ENCODE results near the gene NELFA.
"Not testable (repeated sequence)": the region's sequence is repeated elsewhere in the genome, so short reads cannot be mapped to it uniquely, and the experiment has no call there.

The NELFA gene

GRCh38 chr4:2011583-2011982 is 2.8 kb upstream of the NELFA start:
- Mint-ChIP-seq H3K27ac (no peak overlapping the region), H3K4me3 (no peak overlapping the region), H3K4me1 (ENCODE audit: low read depth) (peaks cover 18% of the 10 kb centered on the region), H3K27me3 (ENCODE audit: low read depth) (peaks cover 21% of the 10 kb centered on the region), H3K36me3 (ENCODE audit: low read depth) (peaks cover 2% of the 10 kb centered on the region), H3K9me3 (no peaks in the 10 kb centered on the region)

GRCh38 chr4:2009651-2010233 is 968 bp upstream of the NELFA start:
- H3K9me3 Mint-ChIP-seq, result no peaks in the 10 kb centered on the region
- peaks cover 26% of the 10 kb centered on the region for H3K4me1 Mint-ChIP-seq (ENCODE audit: low read depth)
- peaks cover 17% of the 10 kb centered on the region for H3K27me3 Mint-ChIP-seq (ENCODE audit: low read depth)
- H3K27ac Mint-ChIP-seq, result peak overlapping the region; percentile 91
- H3K4me3 Mint-ChIP-seq, result peak overlapping the region; percentile 87
- peaks cover 12% of the 10 kb centered on the region for H3K36me3 Mint-ChIP-seq (ENCODE audit: low read depth)

- H3K4me1 Mint-ChIP-seq (ENCODE audit: low read depth), result peaks cover 26% of the 10 kb centered on the region
- H3K36me3 Mint-ChIP-seq (ENCODE audit: low read depth), result peaks cover 10% of the 10 kb centered on the region
- H3K27me3 Mint-ChIP-seq (ENCODE audit: low read depth), result peaks cover 10% of the 10 kb centered on the region
- H3K4me3 Mint-ChIP-seq, result peak overlapping the region; percentile 89
- no peaks in the 10 kb centered on the region for H3K9me3 Mint-ChIP-seq
- H3K27ac Mint-ChIP-seq, result peak overlapping the region; percentile 86
These were observed 178 bp downstream of the NELFA start for GRCh38 chr4:2008671-2008920.

- Mint-ChIP-seq H3K27me3 (ENCODE audit: low read depth) (peaks cover 10% of the 10 kb centered on the region), H3K4me3 (peak overlapping the region; percentile 89), H3K27ac (peak overlapping the region; percentile 86), H3K36me3 (ENCODE audit: low read depth) (peaks cover 15% of the 10 kb centered on the region), H3K4me1 (ENCODE audit: low read depth) (peaks cover 27% of the 10 kb centered on the region), H3K9me3 (no peaks in the 10 kb centered on the region)
These were observed 737 bp downstream of the NELFA start for GRCh38 chr4:2007804-2008670.

- Mint-ChIP-seq H3K27ac (peak overlapping the region; percentile 58), H3K36me3 (ENCODE audit: low read depth) (peaks cover 24% of the 10 kb centered on the region), H3K4me1 (ENCODE audit: low read depth) (peaks cover 32% of the 10 kb centered on the region), H3K9me3 (no peaks in the 10 kb centered on the region), H3K4me3 (peak overlapping the region; percentile 85), H3K27me3 (ENCODE audit: low read depth) (peaks cover 10% of the 10 kb centered on the region)
These were observed 1.7 kb downstream of the NELFA start for GRCh38 chr4:2006956-2007653.

GRCh38 chr4:2006367-2006766 is 2.4 kb downstream of the NELFA start:
- H3K36me3 Mint-ChIP-seq (ENCODE audit: low read depth), result peaks cover 25% of the 10 kb centered on the region
- H3K9me3 Mint-ChIP-seq, result no peaks in the 10 kb centered on the region
- H3K27me3 Mint-ChIP-seq (ENCODE audit: low read depth), result peaks cover 10% of the 10 kb centered on the region
- no peak overlapping the region for H3K27ac Mint-ChIP-seq
- peak overlapping the region; percentile 85 for H3K4me3 Mint-ChIP-seq
- H3K4me1 Mint-ChIP-seq (ENCODE audit: low read depth), result peaks cover 32% of the 10 kb centered on the region

- H3K4me3 Mint-ChIP-seq; H3K27me3 Mint-ChIP-seq (ENCODE audit: low read depth); H3K27ac Mint-ChIP-seq: not testable (repeated sequence)
- peaks cover 55% of the 10 kb centered on the region for H3K36me3 Mint-ChIP-seq (ENCODE audit: low read depth)
- peaks cover 30% of the 10 kb centered on the region for H3K9me3 Mint-ChIP-seq
- peaks cover 27% of the 10 kb centered on the region for H3K4me1 Mint-ChIP-seq (ENCODE audit: low read depth)
These were observed 5.4 kb downstream of the NELFA start for GRCh38 chr4:2003361-2003760.

GRCh38 chr4:1999308-1999707 is 9.5 kb downstream of the NELFA start:
- peaks cover 53% of the 10 kb centered on the region for H3K9me3 Mint-ChIP-seq
- H3K36me3 Mint-ChIP-seq (ENCODE audit: low read depth), result peaks cover 65% of the 10 kb centered on the region
- not testable (repeated sequence) for H3K4me3 Mint-ChIP-seq; H3K4me1 Mint-ChIP-seq (ENCODE audit: low read depth); H3K27ac Mint-ChIP-seq; H3K27me3 Mint-ChIP-seq (ENCODE audit: low read depth)

- H3K9me3 Mint-ChIP-seq, result peaks cover 53% of the 10 kb centered on the region
- H3K27me3 Mint-ChIP-seq (ENCODE audit: low read depth), result no peaks in the 10 kb centered on the region
- H3K4me1 Mint-ChIP-seq (ENCODE audit: low read depth), result peaks cover 10% of the 10 kb centered on the region
- no peak overlapping the region for H3K4me3 Mint-ChIP-seq
- H3K27ac Mint-ChIP-seq, result no peak overlapping the region
- H3K36me3 Mint-ChIP-seq (ENCODE audit: low read depth), result peaks cover 63% of the 10 kb centered on the region
These were observed 10.5 kb downstream of the NELFA start for GRCh38 chr4:1998296-1998695.

GRCh38 chr4:1997712-1998111 is 11.1 kb downstream of the NELFA start:
- H3K4me3 Mint-ChIP-seq, result no peak overlapping the region
- peaks cover 57% of the 10 kb centered on the region for H3K36me3 Mint-ChIP-seq (ENCODE audit: low read depth)
- H3K4me1 Mint-ChIP-seq (ENCODE audit: low read depth), result peaks cover 6% of the 10 kb centered on the region
- H3K9me3 Mint-ChIP-seq, result peaks cover 53% of the 10 kb centered on the region
- H3K27me3 Mint-ChIP-seq (ENCODE audit: low read depth), result no peaks in the 10 kb centered on the region
- no peak overlapping the region for H3K27ac Mint-ChIP-seq

- peaks cover 51% of the 10 kb centered on the region for H3K36me3 Mint-ChIP-seq (ENCODE audit: low read depth)
- H3K9me3 Mint-ChIP-seq, result peaks cover 53% of the 10 kb centered on the region
- H3K4me1 Mint-ChIP-seq (ENCODE audit: low read depth), result peaks cover 4% of the 10 kb centered on the region
- no peaks in the 10 kb centered on the region for H3K27me3 Mint-ChIP-seq (ENCODE audit: low read depth)
- H3K27ac Mint-ChIP-seq, result no peak overlapping the region
- no peak overlapping the region for H3K4me3 Mint-ChIP-seq
These were observed 11.7 kb downstream of the NELFA start for GRCh38 chr4:1996866-1997611.

- Mint-ChIP-seq H3K4me3 (no peak overlapping the region), H3K9me3 (peaks cover 38% of the 10 kb centered on the region), H3K27ac (no peak overlapping the region), H3K4me1 (ENCODE audit: low read depth) (peaks cover 4% of the 10 kb centered on the region), H3K27me3 (ENCODE audit: low read depth) (no peaks in the 10 kb centered on the region), H3K36me3 (ENCODE audit: low read depth) (peaks cover 39% of the 10 kb centered on the region)
These were observed 13.8 kb downstream of the NELFA start for GRCh38 chr4:1994938-1995337.

- peaks cover 29% of the 10 kb centered on the region for H3K36me3 Mint-ChIP-seq (ENCODE audit: low read depth)
- H3K27ac Mint-ChIP-seq, H3K4me3 Mint-ChIP-seq: not testable (repeated sequence)
These were observed 14.9 kb downstream of the NELFA start for GRCh38 chr4:1993718-1994516.

GRCh38 chr4:1993169-1993516 is 15.6 kb downstream of the NELFA start:
- Mint-ChIP-seq H3K36me3 (ENCODE audit: low read depth) (peaks cover 22% of the 10 kb centered on the region), H3K9me3 (peaks cover 20% of the 10 kb centered on the region), H3K27ac (no peak overlapping the region), H3K4me1 (ENCODE audit: low read depth) (peaks cover 2% of the 10 kb centered on the region), H3K4me3 (no peak overlapping the region), H3K27me3 (ENCODE audit: low read depth) (no peaks in the 10 kb centered on the region)

More at GRCh38 chr4:1993718-1994516, 14.9 kb downstream of the NELFA start:
- peaks cover 28% of the 10 kb centered on the region for H3K9me3 Mint-ChIP-seq
- H3K27me3 Mint-ChIP-seq (ENCODE audit: low read depth); H3K4me1 Mint-ChIP-seq (ENCODE audit: low read depth): not testable (repeated sequence)

Measured in T-helper 1 cell treated with Interleukin-12 subunit alpha and Interleukin-12 subunit beta and Interleukin-4 antibody, amounts not matched to agents 30 μg/mL and 1 μg/mL, for 36 hours (primary cell).